SK-N-SH treated with all-trans-retinoic acid at 6 μM for 48 hours (cell line): ENCODE data around the gene KCNB1.

Source experiments
- CSDC2 ChIP-seq: fragments of 250-450 bp; sonication (Bioruptor Pico); IDR thresholded peaks from 2 replicates; pipeline ENCODE4 v1.5.0; 2020; ENCODE audit warnings: mild to moderate bottlenecking, moderate library complexity
- ISL1 ChIP-seq: fragments of 250-450 bp; sonication (Bioruptor Pico); IDR thresholded peaks from 2 replicates; pipeline ENCODE4 v2.1.2; 2022; ENCODE audit warnings: mild to moderate bottlenecking, moderate library complexity
- RARB ChIP-seq: fragments of 250-450 bp; sonication (Bioruptor Pico); IDR thresholded peaks from 2 replicates; pipeline ENCODE4 v1.8.0; 2021; ENCODE audit warnings: mild to moderate bottlenecking, moderate library complexity
- SNAI2 ChIP-seq: fragments of 250-450 bp; sonication (Bioruptor Pico); IDR thresholded peaks from 2 replicates; pipeline ENCODE4 v1.5.0; 2020; ENCODE audit warnings: mild to moderate bottlenecking, moderate library complexity
- ZC3H10 ChIP-seq: fragments of 250-450 bp; sonication (Bioruptor Pico); IDR thresholded peaks from 2 replicates; pipeline ENCODE4 v1.5.1; 2021; ENCODE audit warnings: mild to moderate bottlenecking, moderate library complexity
- ZFP3 ChIP-seq: fragments of 250-450 bp; sonication (Bioruptor Pico); IDR thresholded peaks from 2 replicates; pipeline ENCODE4 v1.5.0; 2020; ENCODE audit warnings: mild to moderate bottlenecking, moderate library complexity
- ZNF565 ChIP-seq: fragments of 450-650 bp; formaldehyde crosslinking; conservative IDR thresholded peaks from 2 replicates; pipeline ENCODE4 v1.5.0; 2020; ENCODE audit warnings: low read depth, mild to moderate bottlenecking, moderate library complexity
- ZNF8 ChIP-seq: fragments of 450-650 bp; formaldehyde crosslinking; IDR thresholded peaks from 2 replicates; pipeline ENCODE4 v1.5.0; 2020; ENCODE audit warnings: mild to moderate bottlenecking, moderate library complexity
- TF ChIP-seq, protein P1 (sequence below): fragments of 250-450 bp; sonication (Bioruptor Pico); IDR thresholded peaks from 2 replicates; pipeline ENCODE4 v1.8.0; 2020; ENCODE audit warnings: mild to moderate bottlenecking, moderate library complexity, borderline replicate concordance
- TF ChIP-seq, protein P2 (sequence below): fragments of 250-450 bp; sonication (Bioruptor Pico); IDR thresholded peaks from 2 replicates; pipeline ENCODE4 v1.5.1; 2020; ENCODE audit warnings: low read depth, mild to moderate bottlenecking, moderate library complexity
- TF ChIP-seq, protein P3 (sequence below): fragments of 250-450 bp; sonication (Bioruptor Pico); IDR thresholded peaks from 2 replicates; pipeline ENCODE4 v1.5.0; 2020; ENCODE audit warnings: mild to moderate bottlenecking, moderate library complexity

DNA sequence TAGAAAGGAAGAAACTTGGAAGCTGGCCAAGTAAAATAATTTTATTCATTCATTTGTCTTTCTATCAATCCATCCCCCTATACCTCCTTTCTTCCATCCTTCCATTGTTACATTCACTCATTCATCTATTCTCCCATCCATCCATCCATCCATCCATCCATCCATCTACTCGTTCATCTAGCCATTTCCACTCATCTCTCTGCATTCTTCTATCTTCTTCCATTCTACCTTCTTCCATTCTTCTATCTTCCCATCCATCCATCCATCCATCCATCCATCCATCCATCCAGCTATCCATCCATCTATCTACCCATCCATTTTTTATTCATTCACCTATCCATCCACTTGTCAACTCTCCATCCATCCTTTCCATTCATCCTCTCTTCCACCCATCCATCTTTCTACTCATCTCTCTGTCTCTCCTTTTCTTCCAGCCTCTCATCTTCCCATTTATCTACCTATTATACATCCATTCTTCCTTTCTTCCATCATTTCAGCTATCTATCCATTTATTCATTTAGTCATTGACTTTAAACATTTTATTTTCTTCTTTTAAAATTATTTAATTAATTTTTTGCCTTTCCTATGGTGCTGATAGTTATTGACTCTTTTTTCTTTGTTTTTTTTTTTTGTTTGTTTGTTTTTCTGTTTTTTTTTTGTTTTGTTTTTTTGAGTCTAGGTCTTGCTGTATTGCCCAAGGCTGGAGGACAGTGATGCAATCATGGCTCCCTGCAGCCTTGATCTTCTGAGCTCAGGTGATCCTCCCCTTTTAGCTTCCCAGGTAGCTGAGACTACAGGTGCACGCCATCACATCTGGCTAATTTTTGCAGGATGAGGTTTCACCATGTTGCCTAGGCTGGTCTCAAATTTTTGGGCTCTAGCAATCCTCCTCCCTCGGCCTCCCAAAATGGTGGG, 151.5 kb downstream of the KCNB1 start:
- TF ChIP-seq CSDC2 (no peak), SNAI2 (CRISPR knock-in tag) (no peak), ZNF8 (CRISPR knock-in tag) (no peak), ZFP3 (CRISPR knock-in tag) (no peak), ZNF565 (no peak), RARB (CRISPR knock-in tag) (no peak), ISL1 (no peak), ZC3H10 (CRISPR knock-in tag) (no peak)
- TF ChIP-seq, protein P1, sequence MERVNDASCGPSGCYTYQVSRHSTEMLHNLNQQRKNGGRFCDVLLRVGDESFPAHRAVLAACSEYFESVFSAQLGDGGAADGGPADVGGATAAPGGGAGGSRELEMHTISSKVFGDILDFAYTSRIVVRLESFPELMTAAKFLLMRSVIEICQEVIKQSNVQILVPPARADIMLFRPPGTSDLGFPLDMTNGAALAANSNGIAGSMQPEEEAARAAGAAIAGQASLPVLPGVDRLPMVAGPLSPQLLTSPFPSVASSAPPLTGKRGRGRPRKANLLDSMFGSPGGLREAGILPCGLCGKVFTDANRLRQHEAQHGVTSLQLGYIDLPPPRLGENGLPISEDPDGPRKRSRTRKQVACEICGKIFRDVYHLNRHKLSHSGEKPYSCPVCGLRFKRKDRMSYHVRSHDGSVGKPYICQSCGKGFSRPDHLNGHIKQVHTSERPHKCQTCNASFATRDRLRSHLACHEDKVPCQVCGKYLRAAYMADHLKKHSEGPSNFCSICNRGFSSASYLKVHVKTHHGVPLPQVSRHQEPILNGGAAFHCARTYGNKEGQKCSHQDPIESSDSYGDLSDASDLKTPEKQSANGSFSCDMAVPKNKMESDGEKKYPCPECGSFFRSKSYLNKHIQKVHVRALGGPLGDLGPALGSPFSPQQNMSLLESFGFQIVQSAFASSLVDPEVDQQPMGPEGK (CRISPR knock-in tag), result no peak
- TF ChIP-seq, protein P2, sequence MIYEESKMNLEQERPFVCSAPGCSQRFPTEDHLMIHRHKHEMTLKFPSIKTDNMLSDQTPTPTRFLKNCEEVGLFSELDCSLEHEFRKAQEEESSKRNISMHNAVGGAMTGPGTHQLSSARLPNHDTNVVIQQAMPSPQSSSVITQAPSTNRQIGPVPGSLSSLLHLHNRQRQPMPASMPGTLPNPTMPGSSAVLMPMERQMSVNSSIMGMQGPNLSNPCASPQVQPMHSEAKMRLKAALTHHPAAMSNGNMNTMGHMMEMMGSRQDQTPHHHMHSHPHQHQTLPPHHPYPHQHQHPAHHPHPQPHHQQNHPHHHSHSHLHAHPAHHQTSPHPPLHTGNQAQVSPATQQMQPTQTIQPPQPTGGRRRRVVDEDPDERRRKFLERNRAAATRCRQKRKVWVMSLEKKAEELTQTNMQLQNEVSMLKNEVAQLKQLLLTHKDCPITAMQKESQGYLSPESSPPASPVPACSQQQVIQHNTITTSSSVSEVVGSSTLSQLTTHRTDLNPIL (CRISPR knock-in tag), result no peak
- TF ChIP-seq, protein P3, sequence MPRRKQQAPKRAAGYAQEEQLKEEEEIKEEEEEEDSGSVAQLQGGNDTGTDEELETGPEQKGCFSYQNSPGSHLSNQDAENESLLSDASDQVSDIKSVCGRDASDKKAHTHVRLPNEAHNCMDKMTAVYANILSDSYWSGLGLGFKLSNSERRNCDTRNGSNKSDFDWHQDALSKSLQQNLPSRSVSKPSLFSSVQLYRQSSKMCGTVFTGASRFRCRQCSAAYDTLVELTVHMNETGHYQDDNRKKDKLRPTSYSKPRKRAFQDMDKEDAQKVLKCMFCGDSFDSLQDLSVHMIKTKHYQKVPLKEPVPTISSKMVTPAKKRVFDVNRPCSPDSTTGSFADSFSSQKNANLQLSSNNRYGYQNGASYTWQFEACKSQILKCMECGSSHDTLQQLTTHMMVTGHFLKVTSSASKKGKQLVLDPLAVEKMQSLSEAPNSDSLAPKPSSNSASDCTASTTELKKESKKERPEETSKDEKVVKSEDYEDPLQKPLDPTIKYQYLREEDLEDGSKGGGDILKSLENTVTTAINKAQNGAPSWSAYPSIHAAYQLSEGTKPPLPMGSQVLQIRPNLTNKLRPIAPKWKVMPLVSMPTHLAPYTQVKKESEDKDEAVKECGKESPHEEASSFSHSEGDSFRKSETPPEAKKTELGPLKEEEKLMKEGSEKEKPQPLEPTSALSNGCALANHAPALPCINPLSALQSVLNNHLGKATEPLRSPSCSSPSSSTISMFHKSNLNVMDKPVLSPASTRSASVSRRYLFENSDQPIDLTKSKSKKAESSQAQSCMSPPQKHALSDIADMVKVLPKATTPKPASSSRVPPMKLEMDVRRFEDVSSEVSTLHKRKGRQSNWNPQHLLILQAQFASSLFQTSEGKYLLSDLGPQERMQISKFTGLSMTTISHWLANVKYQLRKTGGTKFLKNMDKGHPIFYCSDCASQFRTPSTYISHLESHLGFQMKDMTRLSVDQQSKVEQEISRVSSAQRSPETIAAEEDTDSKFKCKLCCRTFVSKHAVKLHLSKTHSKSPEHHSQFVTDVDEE (CRISPR knock-in tag), result no peak
